Natural killer cell (primary cell): ENCODE results near the gene ANKRD40. TPM values are rescaled to one million over a fixed set of nuclear protein-coding genes. Genes with fewer than 3 reads are reported as not detected.
"Not testable (repeated sequence)": the region's sequence is repeated elsewhere in the genome, so short reads cannot be mapped to it uniquely, and the experiment has no call there.

Source experiments
- ATAC-seq, 3 donors: fragments of 150-1000 bp in 2 of 3; fragments of 200-7000 bp in 1 of 3; cut with Tn5 transposase; 1 replicate in 1 of 3; 2 replicates in 2 of 3; pipeline ENCODE4 v1.10.0; 2021; ENCODE audit warnings: mild to moderate bottlenecking in 2 of 3, moderate library complexity in 2 of 3
- DNase-seq, 2 donors: peaks; one replicate each; pipeline versions ENCODE4 v3.0.0 to v3.0.0-alpha.2; 2013 to 2021; ENCODE audit warnings: mixed read lengths in 1 of 2
- H3K27ac ChIP-seq: one replicate; pipeline ENCODE4 v1.5.1; 2013; ENCODE audit warnings: mild to moderate bottlenecking, low read length
- H3K27me3 ChIP-seq: one replicate; pipeline ENCODE4 v1.6.1; 2013; ENCODE audit warnings: low read length; ENCODE audit not compliant: control insufficient read depth, insufficient read depth
- H3K36me3 ChIP-seq: one replicate; pipeline ENCODE4 v1.6.1; 2013; ENCODE audit warnings: low read length; ENCODE audit not compliant: control insufficient read depth, insufficient read depth
- H3K4me1 ChIP-seq: one replicate; pipeline ENCODE4 v1.6.1; 2013; ENCODE audit warnings: low read length; ENCODE audit not compliant: control insufficient read depth, insufficient read depth
- H3K4me3 ChIP-seq: one replicate; pipeline ENCODE4 v1.5.1; 2013; ENCODE audit warnings: low read length
- H3K9me3 ChIP-seq: one replicate; pipeline ENCODE4 v1.6.1; 2013; ENCODE audit warnings: low read length; ENCODE audit not compliant: control insufficient read depth, insufficient read depth
- H3K27ac Mint-ChIP-seq, 2 donors: one replicate each; pipeline ENCODE4 v1.8.0; 2022; ENCODE audit warnings: mild to moderate bottlenecking in 2 of 2, mixed read lengths in 2 of 2, moderate library complexity in 1 of 2
- H3K27me3 Mint-ChIP-seq, 2 donors: one replicate each; pipeline ENCODE4 v1.8.0; 2022; ENCODE audit warnings: low read depth in 2 of 2, mixed read lengths in 2 of 2
- H3K36me3 Mint-ChIP-seq: one replicate; pipeline ENCODE4 v1.8.0; 2022; ENCODE audit warnings: mixed read lengths
- H3K4me1 Mint-ChIP-seq, 2 donors: one replicate each; pipeline ENCODE4 v1.8.0; 2022; ENCODE audit warnings: mixed read lengths in 2 of 2
- H3K4me3 Mint-ChIP-seq: one replicate; pipeline ENCODE4 v1.8.0; 2022; ENCODE audit warnings: mild to moderate bottlenecking, moderate library complexity, mixed read lengths
- H3K9me3 Mint-ChIP-seq, 2 donors: one replicate each; pipeline ENCODE4 v1.8.0; 2022; ENCODE audit warnings: mixed read lengths in 2 of 2
- WGBS: methylation state at CpG from one replicate; pipeline ENCODE4 v1.1.7; 2013; ENCODE audit warnings: missing lambda C conversion rate; ENCODE audit not compliant: insufficient coverage; 5-methylcytosine and 5-hydroxymethylcytosine counted together
- intact Hi-C: fragments of 100-400 bp; cut with micrococcal nuclease; formaldehyde crosslinking; loops from one replicate; pipeline ENCODE4 v1.14.2; 2022
- total RNA-seq, 4 donors: library from RNA; stranded (reverse); fragments of 120-200 nt in 1 of 4; gene quantifications; one replicate each; pipeline versions ENCODE4 v1.2.3 to v1.2.4, GENCODE V29; 2013 to 2022
- TF ChIP-seq, protein P1 (sequence below): fragments of 200-600 bp; IDR thresholded peaks from one replicate; pipeline ENCODE4 v1.8.0; 2022; ENCODE audit warnings: antibody characterized with exemption

ANKRD40 gene
- total RNA-seq, 3 donors from 2014 or later (not counting 1 experiment from before 2014, with no cell fraction given) = 22.1 to 32.0 (median 30.8) TPM

DNA sequence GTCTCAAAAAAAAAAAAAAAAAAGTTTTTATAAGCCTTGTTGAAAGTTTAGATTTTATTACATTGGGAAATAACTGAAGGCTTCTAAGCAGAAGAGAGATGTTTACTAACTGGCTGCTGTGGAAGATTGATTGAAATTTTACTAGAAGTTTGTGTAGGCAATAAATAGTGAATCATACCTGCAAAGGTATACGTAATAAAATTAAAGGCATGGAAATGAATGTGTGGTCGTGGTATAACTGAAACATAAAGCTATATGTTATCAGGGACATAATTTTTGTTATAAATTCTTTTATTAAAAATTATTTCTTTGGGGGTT, 20.4 kb upstream of the ANKRD40 start:
- ATAC-seq = no peak
- H3K4me1 ChIP-seq = peaks cover 45% of the 10 kb centered on the region
- 86% methylated on average over 1 of the region's 2 CpGs for whole genome bisulfite sequencing

DNA sequence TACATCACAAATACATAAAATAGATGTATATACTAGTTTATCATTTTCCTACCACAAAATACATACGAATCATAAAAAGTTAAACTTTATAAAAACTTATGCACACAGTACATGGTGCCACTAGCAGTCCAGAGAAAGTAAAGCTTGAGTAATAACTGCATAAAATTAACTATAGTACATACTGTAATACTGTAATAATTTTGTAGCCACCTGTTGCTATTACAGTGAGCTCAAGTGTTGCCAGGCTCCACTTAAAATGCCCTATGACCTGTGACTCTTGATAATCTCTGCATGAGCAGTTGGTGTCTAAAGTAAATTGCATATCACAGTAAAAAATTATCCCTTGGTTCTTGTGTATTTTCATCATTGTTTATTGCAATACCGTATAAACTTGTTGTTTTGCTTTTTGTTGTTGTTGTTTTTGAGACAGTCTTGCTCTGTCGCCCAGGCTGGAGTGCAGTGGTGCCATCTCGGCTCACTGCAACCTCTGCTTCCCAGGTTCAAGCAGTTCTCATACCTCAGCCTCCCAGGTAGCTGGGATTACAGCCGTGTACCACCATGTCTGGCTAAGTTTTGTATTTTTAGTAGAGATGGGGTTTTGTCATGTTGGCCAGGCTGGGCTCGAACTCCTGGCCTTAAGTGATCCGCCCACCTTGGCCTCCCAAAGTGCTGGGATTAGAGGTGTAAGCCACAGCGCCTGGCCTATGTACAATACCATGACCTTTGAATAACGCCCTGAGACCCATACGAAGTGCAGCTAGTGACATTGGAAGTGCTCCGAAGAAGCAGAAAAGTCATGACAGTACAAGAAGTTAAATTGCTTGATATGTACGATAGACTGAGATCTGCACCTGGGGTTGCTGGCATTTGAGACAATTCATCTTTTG, 18.3 kb upstream of the ANKRD40 start:
- H3K4me1 ChIP-seq = peaks cover 38% of the 10 kb centered on the region
- no peak for DNase-seq
- ATAC-seq = no peak
- intact Hi-C loops = no loop called here
- TF ChIP-seq, protein P1, sequence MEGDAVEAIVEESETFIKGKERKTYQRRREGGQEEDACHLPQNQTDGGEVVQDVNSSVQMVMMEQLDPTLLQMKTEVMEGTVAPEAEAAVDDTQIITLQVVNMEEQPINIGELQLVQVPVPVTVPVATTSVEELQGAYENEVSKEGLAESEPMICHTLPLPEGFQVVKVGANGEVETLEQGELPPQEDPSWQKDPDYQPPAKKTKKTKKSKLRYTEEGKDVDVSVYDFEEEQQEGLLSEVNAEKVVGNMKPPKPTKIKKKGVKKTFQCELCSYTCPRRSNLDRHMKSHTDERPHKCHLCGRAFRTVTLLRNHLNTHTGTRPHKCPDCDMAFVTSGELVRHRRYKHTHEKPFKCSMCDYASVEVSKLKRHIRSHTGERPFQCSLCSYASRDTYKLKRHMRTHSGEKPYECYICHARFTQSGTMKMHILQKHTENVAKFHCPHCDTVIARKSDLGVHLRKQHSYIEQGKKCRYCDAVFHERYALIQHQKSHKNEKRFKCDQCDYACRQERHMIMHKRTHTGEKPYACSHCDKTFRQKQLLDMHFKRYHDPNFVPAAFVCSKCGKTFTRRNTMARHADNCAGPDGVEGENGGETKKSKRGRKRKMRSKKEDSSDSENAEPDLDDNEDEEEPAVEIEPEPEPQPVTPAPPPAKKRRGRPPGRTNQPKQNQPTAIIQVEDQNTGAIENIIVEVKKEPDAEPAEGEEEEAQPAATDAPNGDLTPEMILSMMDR = no peak
- WGBS = 88% methylated on average over 11 of the region's 12 CpGs
- H3K27ac Mint-ChIP-seq = no peak overlapping the region
- H3K9me3 Mint-ChIP-seq = peaks cover 0 to 3% of the 10 kb centered on the region in 2 donors
- H3K36me3 Mint-ChIP-seq = no peaks in the 10 kb centered on the region
- no peaks in the 10 kb centered on the region for H3K9me3 ChIP-seq
- peaks cover 51 to 62% of the 10 kb centered on the region in 2 donors for H3K4me1 Mint-ChIP-seq
- no peaks in the 10 kb centered on the region for H3K27me3 ChIP-seq
- H3K36me3 ChIP-seq = peaks cover 3% of the 10 kb centered on the region
- H3K4me3 Mint-ChIP-seq = no peak overlapping the region
- no peaks in the 10 kb centered on the region for H3K27me3 Mint-ChIP-seq
- no peak overlapping the region for H3K4me3 ChIP-seq
- H3K27ac ChIP-seq = no peak overlapping the region

More for the DNA sequence above, 20.4 kb upstream of the ANKRD40 start:
- H3K9me3 ChIP-seq = no peaks in the 10 kb centered on the region
- no peaks in the 10 kb centered on the region for H3K36me3 Mint-ChIP-seq
- peak overlapping the region in 1 of 2 donors; percentile 75 for H3K27ac Mint-ChIP-seq
- peaks cover 3% of the 10 kb centered on the region for H3K36me3 ChIP-seq
- H3K27ac ChIP-seq = no peak overlapping the region
- no peaks in the 10 kb centered on the region for H3K27me3 Mint-ChIP-seq
- intact Hi-C loops = no loop called here
- H3K27me3 ChIP-seq = no peaks in the 10 kb centered on the region
- TF ChIP-seq, protein P1 = no peak
- H3K9me3 Mint-ChIP-seq = peaks cover 0 to 3% of the 10 kb centered on the region in 2 donors
- no peak overlapping the region for H3K4me3 Mint-ChIP-seq
- no peak for DNase-seq
- H3K4me1 Mint-ChIP-seq = peaks cover 53 to 63% of the 10 kb centered on the region in 2 donors
- H3K4me3 ChIP-seq = no peak overlapping the region

DNA sequence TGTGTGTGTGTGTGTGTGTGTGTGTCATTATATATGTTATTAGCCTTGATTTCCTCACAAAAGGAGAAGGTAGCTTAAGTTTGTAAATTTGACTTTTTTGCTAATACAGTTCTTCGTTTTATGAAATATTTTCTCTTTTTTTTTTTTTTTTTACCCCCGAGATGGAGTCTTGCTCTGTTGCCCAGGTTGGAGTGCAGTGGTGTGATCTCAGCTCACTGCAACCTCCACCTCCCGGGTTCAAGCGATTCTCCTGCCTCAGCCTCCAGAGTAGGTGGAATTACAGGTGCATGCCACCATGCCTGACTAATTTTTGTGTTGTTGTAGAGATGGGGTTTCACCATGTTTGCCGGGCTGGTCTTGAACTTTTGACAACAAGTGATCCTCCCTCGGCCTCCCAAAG, 16.9 kb upstream of the ANKRD40 start:
- intact Hi-C loops, H3K9me3 ChIP-seq, DNase-seq, ATAC-seq, H3K36me3 Mint-ChIP-seq, H3K9me3 Mint-ChIP-seq, H3K4me3 ChIP-seq, H3K36me3 ChIP-seq, H3K27me3 ChIP-seq, H3K27ac Mint-ChIP-seq, H3K27ac ChIP-seq, H3K27me3 Mint-ChIP-seq: not testable (repeated sequence)
- peak overlapping the region; percentile 37 for H3K4me3 Mint-ChIP-seq
- WGBS = 89% methylated on average over 3 of the region's 6 CpGs
- H3K4me1 ChIP-seq = peaks cover 37% of the 10 kb centered on the region
- H3K4me1 Mint-ChIP-seq = peaks cover 61 to 71% of the 10 kb centered on the region in 2 donors

DNA sequence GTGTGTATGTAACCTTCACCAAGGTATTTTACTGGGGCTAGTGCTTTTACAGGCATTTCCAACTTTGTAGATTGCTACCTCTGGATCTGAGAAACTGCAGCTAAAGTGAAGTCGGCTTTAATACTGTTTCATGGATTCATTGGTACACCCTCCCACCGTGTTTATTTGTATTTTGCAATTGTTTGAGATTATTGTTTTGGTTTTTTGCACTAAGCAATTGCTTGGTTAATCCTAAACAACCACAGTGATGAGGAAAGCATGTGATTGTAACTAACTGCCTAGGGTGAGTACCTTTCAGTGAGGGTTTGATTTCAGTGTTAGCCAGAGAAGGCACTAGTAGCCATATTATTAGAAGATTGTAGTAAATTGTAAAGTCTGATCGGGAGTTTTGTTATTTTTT, 15.0 kb upstream of the ANKRD40 start:
- Histone ChIP-seq H3K36me3 (no peaks in the 10 kb centered on the region), H3K27ac (no peak overlapping the region), H3K9me3 (no peaks in the 10 kb centered on the region), H3K4me1 (peaks cover 37% of the 10 kb centered on the region), H3K27me3 (no peaks in the 10 kb centered on the region), H3K4me3 (no peak overlapping the region)
- H3K4me3 Mint-ChIP-seq = peak overlapping the region; percentile 14
- ATAC-seq (no peak), DNase-seq (no peak)
- TF ChIP-seq, protein P1 = no peak
- peaks cover 0 to 3% of the 10 kb centered on the region in 2 donors for H3K9me3 Mint-ChIP-seq
- intact Hi-C loops = no loop called here
- H3K27ac Mint-ChIP-seq = peak overlapping the region in 1 of 2 donors; percentile 98
- 63% methylated on average over 2 of the region's 3 CpGs for whole genome bisulfite sequencing
- no peaks in the 10 kb centered on the region for H3K27me3 Mint-ChIP-seq
- peaks cover 50 to 53% of the 10 kb centered on the region in 2 donors for H3K4me1 Mint-ChIP-seq
- H3K36me3 Mint-ChIP-seq = no peaks in the 10 kb centered on the region
